Calu3 (cell line): ENCODE results near the gene ZNF750. TPM values are rescaled to one million over a fixed set of nuclear protein-coding genes. Genes with fewer than 3 reads are reported as not detected.

ENCODE experiments used
- BruUV-seq: library from RNA; stranded (reverse); fragments of 400-500 nt; replicated peaks from 2 replicates; lab custom pipeline; 2021; lab: Mats Ljungman, UMichigan
- CTCF ChIA-PET: fragments of 300-600 bp; sonication (Branson Sonifier 250); formaldehyde crosslinking; loops from one replicate; lab custom pipeline; 2022; ENCODE audit warnings: antibody characterized with exemption; lab: Charles Lee
- DNase-seq: peaks from one replicate; pipeline ENCODE4 v3.0.0; 2022
- H3K27ac Mint-ChIP-seq: one replicate; pipeline ENCODE4 v1.8.0; 2022; ENCODE audit warnings: mixed read lengths; ENCODE audit not compliant: unreplicated experiment
- H3K27me3 Mint-ChIP-seq: one replicate; pipeline ENCODE4 v1.8.0; 2022; ENCODE audit warnings: mixed read lengths; ENCODE audit not compliant: unreplicated experiment
- H3K36me3 Mint-ChIP-seq: one replicate; pipeline ENCODE4 v1.8.0; 2022; ENCODE audit warnings: mild to moderate bottlenecking, moderate library complexity, mixed read lengths; ENCODE audit not compliant: insufficient read depth, unreplicated experiment
- H3K4me1 Mint-ChIP-seq: one replicate; pipeline ENCODE4 v1.8.0; 2022; ENCODE audit warnings: mild to moderate bottlenecking, low read depth, mixed read lengths; ENCODE audit not compliant: unreplicated experiment
- H3K4me3 Mint-ChIP-seq: one replicate; pipeline ENCODE4 v1.8.0; 2022; ENCODE audit warnings: mild to moderate bottlenecking, low read depth, moderate library complexity, mixed read lengths; ENCODE audit not compliant: unreplicated experiment
- H3K9me3 Mint-ChIP-seq: one replicate; pipeline ENCODE4 v1.8.0; 2022; ENCODE audit warnings: low read depth, mixed read lengths; ENCODE audit not compliant: unreplicated experiment
- intact Hi-C: fragments of 100-400 bp; cut with micrococcal nuclease; formaldehyde crosslinking; loops from one replicate; pipeline ENCODE4 v1.10.0; 2022; ENCODE audit not compliant: unreplicated experiment
- total RNA-seq: library from RNA; stranded (reverse); gene quantifications from 2 replicates; pipeline ENCODE4 v1.2.3, GENCODE V29; 2022
- TF ChIP-seq, protein P1 (sequence below): fragments of 200-600 bp; IDR thresholded peaks from one replicate; pipeline ENCODE4 v1.8.0; 2022; ENCODE audit warnings: antibody characterized with exemption; ENCODE audit not compliant: unreplicated experiment

Gene ZNF750
- total RNA-seq, 1 experiment from 2014 or later: not detected

DNA sequence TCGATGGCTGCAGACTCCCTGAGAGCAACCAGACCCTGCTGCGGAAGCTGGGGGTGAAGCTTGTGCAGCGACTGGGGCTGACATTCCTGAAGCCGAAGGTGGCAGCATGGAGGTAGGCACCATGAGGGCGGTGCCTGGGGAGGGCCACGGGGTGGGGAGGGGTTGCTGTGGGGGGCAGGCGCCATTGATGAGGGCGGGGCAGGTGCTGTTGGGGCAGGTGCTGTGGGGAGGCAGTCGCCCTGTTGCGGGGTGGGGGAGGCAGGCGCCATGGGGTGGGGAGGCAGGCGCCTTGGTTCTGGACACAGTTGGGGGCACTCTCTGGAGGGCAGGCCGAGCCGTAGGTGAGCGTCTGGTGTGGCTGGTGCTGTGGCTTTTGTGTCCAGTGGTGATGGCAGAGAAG, 38.9 kb downstream of the ZNF750 start:
- DNase-seq: no peak
- no TSS peak for BruUV-seq
- TF ChIP-seq, protein P1, sequence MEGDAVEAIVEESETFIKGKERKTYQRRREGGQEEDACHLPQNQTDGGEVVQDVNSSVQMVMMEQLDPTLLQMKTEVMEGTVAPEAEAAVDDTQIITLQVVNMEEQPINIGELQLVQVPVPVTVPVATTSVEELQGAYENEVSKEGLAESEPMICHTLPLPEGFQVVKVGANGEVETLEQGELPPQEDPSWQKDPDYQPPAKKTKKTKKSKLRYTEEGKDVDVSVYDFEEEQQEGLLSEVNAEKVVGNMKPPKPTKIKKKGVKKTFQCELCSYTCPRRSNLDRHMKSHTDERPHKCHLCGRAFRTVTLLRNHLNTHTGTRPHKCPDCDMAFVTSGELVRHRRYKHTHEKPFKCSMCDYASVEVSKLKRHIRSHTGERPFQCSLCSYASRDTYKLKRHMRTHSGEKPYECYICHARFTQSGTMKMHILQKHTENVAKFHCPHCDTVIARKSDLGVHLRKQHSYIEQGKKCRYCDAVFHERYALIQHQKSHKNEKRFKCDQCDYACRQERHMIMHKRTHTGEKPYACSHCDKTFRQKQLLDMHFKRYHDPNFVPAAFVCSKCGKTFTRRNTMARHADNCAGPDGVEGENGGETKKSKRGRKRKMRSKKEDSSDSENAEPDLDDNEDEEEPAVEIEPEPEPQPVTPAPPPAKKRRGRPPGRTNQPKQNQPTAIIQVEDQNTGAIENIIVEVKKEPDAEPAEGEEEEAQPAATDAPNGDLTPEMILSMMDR: no peak
- CTCF ChIA-PET: interaction anchor here (0.8 kb wide), 1 partner anchor 97 kb away, joined by 3 read pairs; no protein-coding TSS in a partner anchor
- no peaks in the 10 kb centered on the region for H3K4me1 Mint-ChIP-seq
- H3K9me3 Mint-ChIP-seq: peaks cover 7% of the 10 kb centered on the region
- H3K27ac Mint-ChIP-seq: peak overlapping the region; percentile 16
- H3K27me3 Mint-ChIP-seq: no peaks in the 10 kb centered on the region
- peaks cover 18% of the 10 kb centered on the region for H3K36me3 Mint-ChIP-seq
- H3K4me3 Mint-ChIP-seq: no peak overlapping the region
- intact Hi-C loops: no loop called here

DNA sequence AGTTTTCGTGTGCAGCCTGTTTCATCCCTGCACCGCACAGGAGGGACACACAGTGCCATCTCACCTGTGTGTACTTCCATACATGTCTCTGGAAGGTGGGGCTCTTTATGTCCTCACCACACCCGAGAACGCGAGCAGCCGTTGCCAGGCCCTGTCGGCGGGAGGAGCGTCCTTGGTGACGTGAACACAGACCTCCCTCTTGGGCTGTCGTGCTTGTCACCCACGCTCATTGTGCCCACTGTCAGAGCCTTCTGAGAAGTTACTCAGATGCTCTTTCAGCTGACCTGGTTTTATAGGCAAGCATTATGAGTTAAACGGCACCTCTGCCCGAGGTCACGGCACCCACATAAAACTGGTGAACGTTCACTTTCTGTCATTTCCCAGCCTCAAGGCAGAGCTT, 40.2 kb downstream of the ZNF750 start:
- Mint-ChIP-seq H3K36me3 (peaks cover 18% of the 10 kb centered on the region), H3K9me3 (peaks cover 7% of the 10 kb centered on the region), H3K4me3 (no peak overlapping the region), H3K27me3 (no peaks in the 10 kb centered on the region), H3K4me1 (no peaks in the 10 kb centered on the region), H3K27ac (no peak overlapping the region)
- intact Hi-C loops: no loop called here
- TF ChIP-seq, protein P1: no peak
- BruUV-seq: no TSS peak
- DNase-seq: no peak
- CTCF ChIA-PET: no interaction called here

DNA sequence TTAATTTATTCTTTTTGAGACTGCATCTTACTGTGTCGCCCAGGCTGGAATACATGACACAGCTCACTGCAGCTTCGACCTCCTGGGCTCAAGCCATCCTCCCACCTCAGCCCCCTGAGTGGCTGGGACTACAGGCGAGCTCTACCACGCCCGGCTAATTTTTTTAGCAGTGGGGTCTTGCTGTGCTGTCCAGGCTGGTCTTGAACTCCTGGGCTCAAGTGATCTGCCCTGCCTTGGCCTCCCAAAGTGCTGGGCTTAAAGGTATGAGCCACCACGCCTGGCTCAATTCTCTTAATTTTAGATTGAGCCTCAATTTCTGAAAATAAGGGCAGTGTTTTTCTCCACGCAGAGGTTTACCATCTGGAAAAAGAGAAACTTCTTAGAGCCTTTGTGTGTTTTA, 41.1 kb downstream of the ZNF750 start:
- no peak for DNase-seq
- peaks cover 18% of the 10 kb centered on the region for H3K36me3 Mint-ChIP-seq
- TF ChIP-seq, protein P1: no peak
- no peaks in the 10 kb centered on the region for H3K4me1 Mint-ChIP-seq
- no peaks in the 10 kb centered on the region for H3K27me3 Mint-ChIP-seq
- no peak overlapping the region for H3K27ac Mint-ChIP-seq
- H3K4me3 Mint-ChIP-seq: no peak overlapping the region
- no TSS peak for BruUV-seq
- CTCF ChIA-PET: no interaction called here
- intact Hi-C loops: no loop called here
- H3K9me3 Mint-ChIP-seq: peaks cover 7% of the 10 kb centered on the region

DNA sequence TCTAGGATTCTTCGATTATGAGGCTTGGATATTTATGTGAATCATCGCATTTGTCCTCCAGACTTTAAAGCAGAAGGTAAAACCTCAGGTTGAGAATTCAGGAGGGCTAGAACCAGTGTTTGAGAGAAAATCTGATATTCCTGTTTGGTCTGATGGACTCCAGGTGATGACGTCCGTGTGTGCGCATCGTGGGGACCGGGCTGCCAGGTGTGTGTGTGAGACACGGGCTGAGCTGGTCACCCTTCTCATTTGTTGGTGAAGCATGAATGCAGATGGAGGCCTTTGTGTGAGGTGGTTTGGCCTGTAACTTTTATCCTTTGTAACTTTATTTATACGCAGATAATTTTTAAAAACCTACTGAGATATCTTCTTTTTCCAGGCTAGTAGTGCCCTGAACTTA, 42.8 kb downstream of the ZNF750 start:
- intact Hi-C loops: no loop called here
- peaks cover 7% of the 10 kb centered on the region for H3K9me3 Mint-ChIP-seq
- no TSS peak for BruUV-seq
- TF ChIP-seq, protein P1: no peak
- H3K36me3 Mint-ChIP-seq: peaks cover 18% of the 10 kb centered on the region
- no peaks in the 10 kb centered on the region for H3K4me1 Mint-ChIP-seq
- H3K27me3 Mint-ChIP-seq: no peaks in the 10 kb centered on the region
- DNase-seq: no peak
- CTCF ChIA-PET: no interaction called here
- H3K4me3 Mint-ChIP-seq: no peak overlapping the region
- H3K27ac Mint-ChIP-seq: no peak overlapping the region
